ENCODE data around the gene MYO16.

The MYO16 gene

DNA sequence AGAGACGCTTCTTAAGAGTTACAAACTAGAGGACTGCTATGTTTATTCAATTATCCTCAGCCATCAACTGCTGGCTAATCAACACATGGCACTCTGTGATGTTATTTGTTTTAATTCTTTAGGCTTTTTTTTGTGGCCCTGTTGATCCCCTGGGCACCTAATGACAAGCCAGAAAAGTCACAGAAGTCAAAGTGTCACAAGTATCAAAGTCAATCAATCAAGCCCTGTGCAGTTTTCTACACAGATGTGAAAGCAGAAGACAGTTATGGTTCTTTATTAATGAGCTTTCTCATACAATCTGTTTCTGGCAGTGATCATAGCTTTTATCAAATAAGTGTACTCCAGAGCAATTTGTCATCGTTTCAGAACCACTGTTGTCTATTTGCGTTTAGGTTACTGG is 34.3 kb downstream of the MYO16 start:
- DNase-seq (ENCODE audit: low read depth): no peak

GRCh38 chr13:108667205-108667604 is 37.8 kb downstream of the MYO16 start:
- no peak for DNase-seq (ENCODE audit: low read depth)

DNA sequence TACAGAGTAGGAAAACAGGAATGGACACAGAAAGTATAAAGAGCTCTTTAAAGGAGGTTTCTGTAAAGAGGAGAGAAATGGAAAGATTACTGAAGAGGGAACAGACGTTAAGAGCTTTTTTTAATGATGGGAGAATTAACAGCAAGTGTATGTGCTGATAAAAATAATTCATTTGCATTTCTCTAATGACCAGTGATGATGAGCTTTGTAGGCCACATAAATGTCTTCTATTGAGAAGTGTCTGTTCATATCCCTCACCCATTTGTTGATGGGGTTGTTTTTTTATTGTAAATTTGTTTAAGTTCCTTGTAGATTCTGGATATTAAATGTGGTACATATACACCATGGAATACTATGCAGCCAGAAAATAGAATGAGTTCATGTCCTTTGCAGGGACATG is 40.0 kb downstream of the MYO16 start:
- no peak for DNase-seq (ENCODE audit: low read depth)

GRCh38 chr13:108674346-108674745 is 44.9 kb downstream of the MYO16 start:
- no peak for DNase-seq (ENCODE audit: low read depth)

DNA sequence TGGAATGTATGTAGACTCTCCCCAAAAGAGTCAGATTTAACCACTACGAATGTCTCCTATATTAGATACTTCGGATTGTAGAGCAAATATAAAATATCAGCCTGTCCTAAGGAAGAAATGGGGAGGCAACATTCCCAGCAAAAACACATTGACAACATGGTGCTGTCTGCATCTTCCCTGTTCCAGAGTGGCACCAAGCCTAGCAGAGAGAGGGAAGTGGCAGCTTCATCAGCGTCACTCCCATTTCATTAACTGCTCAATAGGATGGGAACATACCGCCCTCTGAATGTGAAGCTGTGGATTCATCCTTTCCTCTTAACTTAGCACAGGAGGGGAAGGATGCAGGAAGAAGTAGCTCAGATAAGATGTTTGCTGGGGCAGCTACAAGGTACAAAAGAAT is 45.4 kb downstream of the MYO16 start:
- DNase-seq (ENCODE audit: low read depth): no peak

GRCh38 chr13:108676620-108677019 is 47.2 kb downstream of the MYO16 start:
- DNase-seq (ENCODE audit: low read depth): no peak

DNA sequence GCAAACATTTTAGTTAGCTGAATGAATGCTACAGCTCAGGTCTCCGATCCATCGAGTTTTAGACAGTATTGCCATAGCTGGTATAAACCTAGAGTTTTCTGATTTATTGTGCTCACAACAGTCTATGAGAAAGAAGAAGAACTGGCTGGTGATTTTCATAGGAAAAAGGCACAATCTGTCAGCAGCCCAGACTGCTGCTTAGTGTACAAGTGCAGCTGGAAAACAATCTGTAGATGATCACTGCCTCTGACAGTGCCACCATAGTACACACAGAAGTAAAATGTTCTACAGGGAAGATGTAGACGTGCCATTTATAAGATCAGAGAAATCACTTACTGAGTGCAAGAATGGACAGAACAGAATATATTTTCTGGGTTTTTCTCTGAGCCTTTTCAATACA is 48.4 kb downstream of the MYO16 start:
- DNase-seq (ENCODE audit: low read depth): no peak

DNA sequence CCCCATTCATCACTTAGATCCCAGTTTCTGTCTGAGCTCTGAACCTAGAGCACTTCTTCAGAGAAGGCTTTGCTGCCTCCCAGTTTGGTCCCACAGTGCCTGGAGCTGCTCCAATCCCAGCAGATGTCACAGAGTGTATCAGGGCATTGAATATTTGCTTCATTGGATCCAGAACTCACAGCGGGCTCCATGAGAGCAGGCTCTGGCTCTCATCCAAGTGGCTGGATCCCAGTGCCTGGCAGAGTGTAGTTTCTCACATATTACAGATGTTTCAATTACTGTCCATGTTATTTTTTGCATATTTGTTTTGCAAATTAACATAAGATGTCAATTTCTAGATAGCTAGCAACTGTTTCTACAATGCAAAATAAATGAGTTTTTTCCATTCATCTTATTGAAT is 50.6 kb downstream of the MYO16 start:
- DNase-seq (ENCODE audit: low read depth): no peak

DNA sequence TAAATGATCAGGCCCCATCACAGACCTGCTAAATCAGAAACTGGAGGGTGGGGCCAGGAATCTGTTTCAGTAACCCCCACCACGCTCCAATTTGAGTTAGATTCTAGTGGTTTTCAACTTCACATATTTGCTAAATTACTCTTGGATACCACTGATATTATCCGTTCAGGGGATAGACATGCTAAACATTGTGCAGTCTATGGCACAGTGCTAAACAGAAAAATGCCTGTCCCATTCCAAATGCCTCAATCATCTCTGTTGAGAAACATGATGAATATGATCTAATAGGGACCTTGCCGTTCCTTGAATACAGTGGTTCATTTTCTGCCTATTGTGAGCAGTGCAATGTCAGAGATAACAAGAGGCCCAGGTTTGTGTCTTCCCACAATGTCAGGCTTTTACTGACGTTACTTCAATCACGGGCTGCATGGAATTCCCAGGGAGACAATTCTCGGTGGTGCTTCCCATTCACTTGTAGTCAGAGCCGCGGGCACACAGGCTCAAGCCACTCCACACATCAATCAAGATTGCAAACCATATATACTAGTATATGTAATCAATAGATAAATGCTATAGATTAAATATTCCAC is 52.7 kb downstream of the MYO16 start:
- no peak for DNase-seq (ENCODE audit: low read depth)

GRCh38 chr13:108682714-108683113 is 53.3 kb downstream of the MYO16 start:
- DNase-seq (ENCODE audit: low read depth): no peak

- DNase-seq (ENCODE audit: low read depth): no peak
These were observed 56.6 kb downstream of the MYO16 start for GRCh38 chr13:108686027-108686426.

GRCh38 chr13:108690726-108691125 is 61.3 kb downstream of the MYO16 start:
- DNase-seq (ENCODE audit: low read depth): no peak

DNA sequence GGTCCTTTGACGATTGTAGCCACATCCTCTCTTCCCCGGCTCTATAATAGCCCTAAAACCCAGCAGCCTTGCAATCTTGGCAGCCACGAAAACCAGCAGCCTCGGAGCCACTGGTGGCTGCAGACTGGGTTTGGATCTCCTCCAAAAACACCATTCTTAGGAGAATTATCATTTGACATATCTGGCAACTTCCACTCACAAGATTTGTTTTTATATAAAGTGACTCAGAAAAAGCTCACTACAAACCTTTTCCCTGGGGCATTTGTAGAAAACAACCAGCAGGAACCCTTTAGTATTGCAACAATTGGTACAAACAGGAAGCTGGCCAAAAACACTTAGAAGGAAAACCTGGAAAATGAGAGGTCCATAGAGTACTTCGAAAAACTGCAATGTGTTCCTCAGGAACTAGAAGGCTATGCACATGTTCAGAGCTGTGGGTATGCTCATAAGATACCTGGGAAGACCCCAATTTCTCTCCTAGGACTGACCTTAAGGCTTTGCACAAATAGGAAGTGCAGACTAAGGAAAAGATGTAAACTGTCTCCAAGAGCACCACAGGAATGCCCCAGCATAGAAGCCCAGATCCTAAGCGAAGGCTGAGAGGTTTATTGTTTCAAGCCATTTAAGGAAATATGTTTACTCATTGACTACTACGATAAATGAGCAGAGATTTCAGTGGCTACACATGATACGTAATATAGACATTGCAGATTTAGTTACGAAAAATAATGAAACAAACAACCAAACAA is 71.2 kb downstream of the MYO16 start:
- DNase-seq (ENCODE audit: low read depth): no peak

DNA sequence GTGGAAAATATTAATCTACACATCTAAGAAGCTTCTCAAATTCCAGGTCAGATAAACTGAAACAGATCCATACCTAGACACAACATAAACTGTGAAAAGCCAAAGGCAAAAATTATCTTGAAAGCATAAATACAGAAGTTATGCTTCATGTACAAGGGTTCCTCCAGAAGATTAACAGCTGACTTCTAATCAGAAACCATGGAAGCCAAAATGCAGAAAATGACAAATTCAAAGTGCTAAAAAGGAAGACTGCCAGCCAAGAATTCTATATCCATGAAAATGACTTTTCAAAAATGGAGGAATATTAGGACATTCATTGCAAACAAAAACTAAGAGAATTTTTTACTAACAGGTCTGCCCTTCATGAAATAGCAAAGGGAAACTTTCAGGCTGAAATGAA is 72.8 kb downstream of the MYO16 start:
- no peak for DNase-seq (ENCODE audit: low read depth)

DNA sequence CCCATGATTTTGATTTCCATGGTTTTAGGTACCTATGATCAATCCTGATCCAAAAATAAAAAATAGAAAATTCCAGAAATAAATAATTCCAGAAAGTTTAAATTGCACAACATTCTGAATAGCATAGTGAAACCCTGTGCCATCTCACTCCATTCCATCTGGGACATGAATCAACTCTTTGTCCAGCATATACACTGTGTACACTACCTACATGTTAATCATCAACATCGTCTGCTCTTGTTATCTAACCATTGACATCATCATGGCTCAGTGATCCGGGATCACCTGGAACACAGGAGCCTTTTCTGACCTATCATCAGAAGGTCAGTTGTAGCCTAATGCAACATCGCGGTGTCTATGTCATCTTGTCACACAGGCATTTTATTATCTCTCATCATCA is 75.6 kb downstream of the MYO16 start:
- no peak for DNase-seq (ENCODE audit: low read depth)

GRCh38 chr13:108707584-108707983 is 78.2 kb downstream of the MYO16 start:
- DNase-seq (ENCODE audit: low read depth): no peak

GRCh38 chr13:108708921-108709320 is 79.5 kb downstream of the MYO16 start:
- no peak for DNase-seq (ENCODE audit: low read depth)

DNA sequence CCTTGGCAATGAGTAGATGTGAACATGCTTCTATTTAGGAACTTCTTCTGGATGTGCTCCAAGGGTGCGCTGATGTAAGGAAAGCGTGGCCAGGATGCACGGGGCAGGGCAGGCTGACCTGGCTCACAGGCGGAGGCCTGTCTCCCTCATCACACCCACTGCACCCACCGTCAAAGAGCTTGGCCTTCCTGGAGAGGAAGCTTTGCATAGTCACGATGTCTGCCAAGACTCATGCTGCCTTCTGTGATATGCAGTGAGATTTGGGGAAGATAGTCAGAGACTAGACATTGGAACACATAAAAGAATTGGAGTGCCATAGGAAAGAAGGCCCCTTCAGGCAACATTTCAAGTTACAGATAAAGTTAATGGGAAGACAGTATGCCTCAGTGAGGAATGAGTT is 82.0 kb downstream of the MYO16 start:
- no peak for DNase-seq (ENCODE audit: low read depth)

DNA sequence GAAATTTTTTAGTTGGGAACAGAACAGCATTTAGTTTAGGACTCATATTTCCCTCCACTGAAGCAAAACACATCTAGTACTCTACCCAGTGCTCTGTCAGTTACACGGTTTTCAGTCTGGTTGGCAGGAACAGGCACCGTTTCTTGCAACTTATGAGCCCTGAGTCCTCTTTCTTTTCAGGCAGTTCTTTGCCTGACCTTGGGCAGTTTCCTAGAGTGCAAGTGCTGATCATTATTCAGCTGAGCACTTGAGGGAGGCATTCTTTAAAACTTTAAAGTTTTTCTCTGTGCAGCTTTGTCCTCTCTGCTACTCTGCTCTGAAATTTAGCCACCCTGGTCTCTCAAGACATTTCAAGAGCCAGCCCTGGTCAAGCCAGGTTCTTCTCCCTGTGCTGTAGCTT is 96.1 kb downstream of the MYO16 start:
- DNase-seq (ENCODE audit: low read depth): no peak

DNA sequence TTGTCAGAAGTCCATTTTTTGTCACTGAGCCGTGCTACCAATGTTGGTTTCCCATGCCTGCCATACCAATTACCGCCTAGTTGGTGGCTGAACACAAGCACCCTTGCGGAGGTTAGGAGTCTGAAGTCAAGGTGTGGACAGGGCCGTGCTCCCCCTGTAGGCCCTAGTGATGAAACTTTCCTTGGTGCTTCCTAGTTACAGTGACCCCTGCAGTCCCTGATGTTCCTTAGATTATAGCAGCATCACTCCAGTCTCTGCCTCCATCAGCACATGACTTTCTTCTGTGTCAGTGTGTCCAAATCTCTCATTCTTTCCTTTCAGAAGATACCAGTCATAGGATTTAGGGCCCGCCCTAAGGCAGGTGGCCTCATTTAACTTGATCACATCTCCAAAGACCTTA is 99.0 kb downstream of the MYO16 start:
- no peak for DNase-seq (ENCODE audit: low read depth)

DNA sequence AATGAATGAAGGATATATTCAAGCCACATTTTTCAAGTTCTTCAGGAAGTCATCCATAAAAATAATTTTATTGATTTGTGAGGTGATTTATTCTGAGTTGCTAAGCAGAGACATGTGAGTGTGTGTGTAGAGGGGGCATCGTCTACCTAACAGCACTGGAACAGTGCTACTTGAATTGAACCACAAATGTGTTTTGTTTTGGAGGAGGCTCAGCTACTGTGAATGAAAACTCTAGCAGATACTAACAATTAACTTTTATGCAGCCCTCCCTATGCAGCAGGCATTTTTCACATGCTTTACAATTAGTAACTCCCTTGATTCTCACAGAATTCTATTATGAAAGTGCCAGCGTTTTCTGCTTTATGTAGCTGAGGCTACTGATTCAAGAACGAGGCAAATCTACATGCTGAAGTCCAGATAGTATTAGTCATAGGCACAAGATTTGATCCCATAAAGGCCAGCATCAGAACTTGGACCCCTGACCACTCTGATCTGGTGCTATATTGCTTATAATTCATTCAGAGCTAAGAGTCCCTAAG is 103.7 kb downstream of the MYO16 start:
- no peak for DNase-seq (ENCODE audit: low read depth)

- no peak for DNase-seq (ENCODE audit: low read depth)
These were observed 105.3 kb downstream of the MYO16 start for GRCh38 chr13:108734676-108735075.

DNA sequence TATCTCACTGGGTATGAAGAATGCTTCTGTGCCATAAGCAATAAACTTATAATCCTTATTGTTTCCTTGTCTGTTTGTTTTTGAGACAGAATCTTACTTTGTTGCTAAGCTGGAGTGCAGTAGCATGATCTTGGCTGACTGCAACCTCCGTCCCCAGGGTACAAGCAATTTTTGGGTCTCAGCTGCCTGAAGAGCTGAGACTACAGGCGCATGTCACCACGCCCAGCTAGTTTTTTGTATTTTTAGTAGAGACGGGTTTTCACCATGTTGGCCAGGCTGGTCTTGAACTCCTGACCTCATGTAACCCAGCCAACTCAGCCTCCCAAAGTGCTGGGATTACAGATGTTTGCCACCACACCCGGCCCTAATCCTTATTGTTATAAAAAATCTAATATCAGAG is 112.5 kb downstream of the MYO16 start:
- DNase-seq (ENCODE audit: low read depth): no peak
